ENCODE results near the gene SYNGAP1.
"Not testable (repeated sequence)": the region's sequence is repeated elsewhere in the genome, so short reads cannot be mapped to it uniquely, and the experiment has no call there.

DNA sequence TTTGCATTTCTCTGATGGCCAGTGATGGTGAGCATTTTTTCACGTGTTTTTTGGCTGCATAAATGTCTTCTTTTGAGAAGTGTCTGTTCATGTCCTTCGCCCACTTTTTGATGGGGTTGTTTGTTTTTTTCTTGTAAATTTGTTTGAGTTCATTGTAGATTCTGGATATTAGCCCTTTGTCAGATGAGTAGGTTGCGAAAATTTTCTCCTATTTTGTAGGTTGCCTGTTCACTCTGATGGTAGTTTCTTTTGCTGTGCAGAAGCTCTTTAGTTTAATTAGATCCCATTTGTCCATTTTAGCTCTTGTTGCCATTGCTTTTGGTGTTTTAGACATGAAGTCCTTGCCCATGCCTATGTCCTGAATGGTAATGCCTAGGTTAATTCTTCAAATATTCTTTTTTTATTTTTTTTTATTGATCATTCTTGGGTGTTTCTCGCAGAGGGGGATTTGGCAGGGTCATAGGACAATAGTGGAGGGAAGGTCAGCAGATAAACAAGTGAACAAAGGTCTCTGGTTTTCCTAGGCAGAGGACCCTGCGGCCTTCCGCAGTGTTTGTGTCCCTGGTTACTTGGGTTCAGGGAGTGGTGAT, 64.9 kb downstream of the SYNGAP1 start:
- TF ChIP-seq POLR2A, CTCF (IDR thresholded peaks at IDR 0.05): not testable (repeated sequence)
